CD14-positive monocyte (primary cell): ENCODE results near the gene MISP3. TPM values are rescaled to one million over a fixed set of nuclear protein-coding genes. Genes with fewer than 3 reads are reported as not detected.

Experiments used
- DNase-seq, 3 donors: peaks; one replicate each; pipeline ENCODE4 v3.0.0-alpha.2; 2011 to 2022
- H2AFZ ChIP-seq: 2 replicates; pipeline ENCODE4 v1.6.0; 2012; ENCODE audit warnings: mild to moderate bottlenecking, low read depth, low read length, inconsistent platforms; ENCODE audit not compliant: insufficient read depth, poor library complexity, severe bottlenecking
- H3K27ac ChIP-seq, 2 donors: 1 replicate in 1 of 2; 2 replicates in 1 of 2; pipeline ENCODE4 v1.5.1; 2012 to 2013; ENCODE audit warnings: low read length in 2 of 2, control low read depth in 1 of 2, inconsistent platforms in 1 of 2, low read depth in 1 of 2, mild to moderate bottlenecking in 1 of 2
- H3K27me3 ChIP-seq, 2 donors: one replicate each; pipeline versions ENCODE4 v1.6.0 to v1.6.1; 2011 to 2013; ENCODE audit warnings: low read length in 2 of 2; ENCODE audit not compliant: control insufficient read depth in 2 of 2, insufficient read depth in 2 of 2
- H3K36me3 ChIP-seq, 2 donors: replicated peaks in 1 of 2; 1 replicate in 1 of 2; 2 replicates in 1 of 2; pipeline versions ENCODE4 v1.5.1 to v1.6.1; 2012 to 2013; ENCODE audit warnings: low read length in 2 of 2, control low read depth in 1 of 2, inconsistent platforms in 1 of 2, mild to moderate bottlenecking in 1 of 2; ENCODE audit not compliant: insufficient read depth in 2 of 2, control insufficient read depth in 1 of 2
- H3K4me1 ChIP-seq, 2 donors: 1 replicate in 1 of 2; 2 replicates in 1 of 2; pipeline versions ENCODE4 v1.5.1 to v1.6.1; 2012 to 2013; ENCODE audit warnings: low read length in 2 of 2, control low read depth in 1 of 2, inconsistent platforms in 1 of 2, mild to moderate bottlenecking in 1 of 2, moderate library complexity in 1 of 2; ENCODE audit not compliant: insufficient read depth in 2 of 2, control insufficient read depth in 1 of 2
- H3K4me2 ChIP-seq: replicated peaks from 2 replicates; pipeline ENCODE3; 2012; ENCODE audit warnings: low read length, moderate library complexity, mild to moderate bottlenecking; ENCODE audit not compliant: poor library complexity, severe bottlenecking; ENCODE audit errors: extremely low read depth
- H3K4me3 ChIP-seq, 3 experiments: fragments of 200-600 bp in 1 of 3; sonication (generic) in 1 of 3; replicated peaks in 1 of 3; 1 replicate in 2 of 3; 2 replicates in 1 of 3; pipeline ENCODE4 v1.5.1; 2011 to 2013; ENCODE audit warnings: low read length in 3 of 3, mild to moderate bottlenecking in 3 of 3, control low read depth in 2 of 3, low read depth in 2 of 3, inconsistent platforms in 1 of 3, moderate library complexity in 1 of 3
- H3K79me2 ChIP-seq: 2 replicates; pipeline ENCODE4 v1.6.0; 2012; ENCODE audit warnings: mild to moderate bottlenecking, control low read depth, inconsistent platforms, low read length, moderate library complexity; ENCODE audit not compliant: insufficient read depth
- H3K9ac ChIP-seq: 2 replicates; pipeline ENCODE4 v1.6.0; 2017; ENCODE audit warnings: low read length, mild to moderate bottlenecking; ENCODE audit not compliant: insufficient read depth, poor library complexity, severe bottlenecking
- H3K9me3 ChIP-seq, 2 donors: replicated peaks in 1 of 2; 1 replicate in 1 of 2; 2 replicates in 1 of 2; pipeline versions ENCODE4 v1.5.1 to v1.6.1; 2012 to 2013; ENCODE audit warnings: low read length in 2 of 2, control low read depth in 1 of 2; ENCODE audit not compliant: control insufficient read depth in 1 of 2, insufficient read depth in 1 of 2
- H4K20me1 ChIP-seq: 2 replicates; pipeline ENCODE4 v1.6.0; 2012; ENCODE audit warnings: mild to moderate bottlenecking, low read length, control low read depth, moderate library complexity; ENCODE audit not compliant: insufficient read depth
- H3K27ac Mint-ChIP-seq, 7 donors: one replicate each; pipeline ENCODE4 v1.8.0; 2020; ENCODE audit warnings: mild to moderate bottlenecking in 7 of 7, mixed read lengths in 7 of 7, moderate library complexity in 6 of 7, inconsistent platforms in 2 of 7
- H3K27me3 Mint-ChIP-seq, 3 donors: one replicate each; pipeline ENCODE4 v1.8.0; 2021 to 2022; ENCODE audit warnings: low read depth in 3 of 3, mild to moderate bottlenecking in 3 of 3, mixed read lengths in 3 of 3, moderate library complexity in 3 of 3, inconsistent platforms in 1 of 3
- H3K36me3 Mint-ChIP-seq, 2 donors: one replicate each; pipeline ENCODE4 v1.8.0; 2020; ENCODE audit warnings: mixed read lengths in 2 of 2, inconsistent platforms in 1 of 2, mild to moderate bottlenecking in 1 of 2
- H3K4me1 Mint-ChIP-seq: one replicate; pipeline ENCODE4 v1.8.0; 2020; ENCODE audit warnings: mild to moderate bottlenecking, mixed read lengths
- H3K4me3 Mint-ChIP-seq, 2 donors: one replicate each; pipeline ENCODE4 v1.8.0; 2020; ENCODE audit warnings: mild to moderate bottlenecking in 2 of 2, mixed read lengths in 2 of 2, moderate library complexity in 1 of 2
- H3K9me3 Mint-ChIP-seq, 7 donors: one replicate each; pipeline ENCODE4 v1.8.0; 2020 to 2022; ENCODE audit warnings: mixed read lengths in 7 of 7, mild to moderate bottlenecking in 6 of 7, moderate library complexity in 6 of 7, inconsistent platforms in 2 of 7
- CTCF ChIP-seq: fragments of 200-600 bp; IDR thresholded peaks from one replicate; pipeline ENCODE4 v1.8.0; 2022; ENCODE audit warnings: antibody characterized with exemption, mild to moderate bottlenecking
- WGBS: methylation state at CpG from one replicate; pipeline ENCODE4 v1.1.5; 2013; ENCODE audit warnings: missing lambda C conversion rate; ENCODE audit not compliant: insufficient coverage; 5-methylcytosine and 5-hydroxymethylcytosine counted together
- intact Hi-C, 2 donors: fragments of 100-400 bp; cut with micrococcal nuclease; formaldehyde crosslinking; loops; one replicate each; pipeline versions ENCODE4 v1.15.0 to v1.15.1; 2023
- polyA plus RNA-seq, 3 donors: library from polyadenylated mRNA; depleted of rRNA in 1 of 3; unstranded in 2 of 3; stranded (reverse) in 1 of 3; fragments of 300-500 nt in 2 of 3; fragments of >200 nt in 1 of 3; fragmentation: Illumina TruSeq in 2 of 3; gene quantifications; 1 replicate in 2 of 3; 2 replicates in 1 of 3; pipeline ENCODE4 v1.2.3, GENCODE V29; 2012 to 2021

The MISP3 gene
- polyA plus RNA-seq, 3 donors = 0.42 to 0.77 (median 0.52) TPM

DNA sequence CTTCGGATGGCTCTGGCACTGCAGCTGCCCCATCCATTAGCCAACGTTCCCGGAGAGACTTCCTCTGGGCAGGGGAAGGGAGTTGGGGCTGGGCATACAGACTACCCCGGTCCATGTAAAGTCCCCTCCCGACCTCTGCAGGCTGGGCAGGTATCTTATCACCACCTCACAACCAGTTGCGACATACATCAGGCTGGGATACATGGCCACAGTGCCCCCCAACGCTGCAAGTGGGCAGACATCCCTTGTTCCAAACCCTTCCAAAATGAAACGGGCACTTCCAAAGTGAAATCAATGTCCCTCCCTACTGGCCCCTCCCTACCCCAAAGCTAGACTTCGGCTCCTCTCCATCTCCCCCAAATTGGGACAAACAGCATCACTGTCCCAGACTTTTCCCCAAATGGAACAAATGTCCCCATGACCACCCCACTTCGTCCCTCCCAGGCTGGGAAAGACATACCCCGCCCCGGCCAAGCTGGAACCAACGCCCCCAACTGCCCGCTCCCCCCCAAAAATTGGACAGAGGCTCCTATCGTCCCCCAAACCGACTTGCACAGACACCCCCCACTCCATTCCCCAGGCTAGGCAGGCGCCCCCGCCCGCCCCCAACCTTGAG, 15.7 kb upstream of the MISP3 start:
- DNase-seq = no peak
- Mint-ChIP-seq H3K36me3 (peaks cover 15 to 19% of the 10 kb centered on the region in 2 donors), H3K27me3 (peaks cover 60 to 78% (median 64%) of the 10 kb centered on the region in 3 donors), H3K4me1 (peaks cover 20% of the 10 kb centered on the region), H3K27ac (no peak overlapping the region), H3K4me3 (peak overlapping the region; percentile 20 to 71), H3K9me3 (peaks cover 5 to 20% (median 9%) of the 10 kb centered on the region in 7 donors)
- H3K9me3 ChIP-seq = peaks cover 8 to 10% of the 10 kb centered on the region in 2 donors
- H3K27ac ChIP-seq = no peak overlapping the region
- no peak for TF ChIP-seq CTCF
- H3K4me1 ChIP-seq = peaks cover 6 to 9% of the 10 kb centered on the region in 2 donors
- peaks cover 16 to 54% of the 10 kb centered on the region in 2 donors for H3K27me3 ChIP-seq
- H3K79me2 ChIP-seq = no peaks in the 10 kb centered on the region
- intact Hi-C loops = no loop called here
- H4K20me1 ChIP-seq = no peaks in the 10 kb centered on the region
- H3K4me3 ChIP-seq = peak overlapping the region in 1 of 3 experiments; percentile 23
- H3K9ac ChIP-seq = no peak overlapping the region
- 39% methylated on average over 11 of the region's 19 CpGs for WGBS
- peak overlapping the region; percentile 45 for H3K4me2 ChIP-seq
- H2AFZ ChIP-seq = no peak overlapping the region
- H3K36me3 ChIP-seq = peaks cover 8 to 14% of the 10 kb centered on the region in 2 donors

DNA sequence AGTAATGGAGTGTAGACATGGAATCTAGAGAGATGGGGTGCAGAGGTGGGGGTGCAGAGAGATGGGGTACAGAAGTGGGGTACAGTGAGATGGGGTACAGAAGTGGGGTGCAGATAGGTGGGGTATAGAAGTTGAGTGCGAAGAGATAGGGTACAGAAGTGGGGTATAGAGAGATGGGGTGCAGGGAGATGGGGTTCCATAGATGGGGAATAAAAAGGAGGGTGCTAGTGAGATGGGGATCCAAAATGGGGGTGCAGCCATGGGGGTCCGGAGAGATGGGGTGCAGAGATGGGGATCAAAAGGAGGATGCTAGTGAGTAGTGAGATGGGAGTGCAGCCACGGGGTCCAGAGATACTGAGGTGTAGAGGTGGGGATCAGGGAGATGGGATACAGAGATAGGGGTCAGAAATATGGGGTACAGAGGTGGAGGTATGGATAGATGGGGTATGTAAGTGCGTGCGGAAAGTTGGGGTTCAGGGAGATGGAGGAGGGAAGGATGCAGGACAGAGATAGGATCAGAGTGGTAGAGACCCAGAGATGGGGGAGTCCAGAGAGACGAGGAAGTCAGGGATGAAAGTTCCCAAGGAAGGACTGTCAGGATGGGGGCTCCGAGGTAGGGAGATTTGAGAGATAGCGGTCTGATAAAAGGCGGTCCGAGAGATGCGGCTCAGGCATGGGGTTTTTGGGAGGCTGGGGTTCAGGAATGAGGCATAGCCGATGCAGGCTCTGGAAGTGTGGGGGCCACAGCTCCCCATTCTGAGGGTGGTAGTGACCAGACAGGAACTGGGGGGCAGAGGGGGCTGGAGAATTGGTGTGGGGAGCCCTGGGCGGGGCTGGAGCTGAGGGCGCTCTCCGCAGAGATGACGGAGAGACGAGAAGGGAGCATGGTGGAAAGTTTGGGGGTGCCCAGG, 14.1 kb upstream of the MISP3 start:
- Mint-ChIP-seq H3K27ac (peak overlapping the region in 1 of 7 donors; percentile 30), H3K27me3 (peaks cover 57 to 75% (median 72%) of the 10 kb centered on the region in 3 donors), H3K4me3 (peak overlapping the region in 1 of 2 donors; percentile 79), H3K9me3 (peaks cover 0 to 10% (median 1%) of the 10 kb centered on the region in 7 donors), H3K4me1 (peaks cover 23% of the 10 kb centered on the region), H3K36me3 (peaks cover 4 to 7% of the 10 kb centered on the region in 2 donors)
- Histone ChIP-seq H4K20me1 (no peaks in the 10 kb centered on the region), H3K79me2 (no peaks in the 10 kb centered on the region), H3K9ac (no peak overlapping the region), H3K4me1 (peaks cover 6 to 9% of the 10 kb centered on the region in 2 donors), H3K4me3 (no peak overlapping the region), H3K27me3 (peaks cover 16 to 54% of the 10 kb centered on the region in 2 donors), H2AFZ (no peak overlapping the region), H3K9me3 (peaks cover 0 to 3% of the 10 kb centered on the region in 2 donors), H3K36me3 (no peaks in the 10 kb centered on the region), H3K4me2 (peak overlapping the region; percentile 45), H3K27ac (no peak overlapping the region)
- 25% methylated on average over 17 of the region's 17 CpGs for WGBS
- no peak for TF ChIP-seq CTCF
- intact Hi-C loops = no loop called here
- DNase-seq = no peak
